ENCODE results near the gene CD84.

DNA sequence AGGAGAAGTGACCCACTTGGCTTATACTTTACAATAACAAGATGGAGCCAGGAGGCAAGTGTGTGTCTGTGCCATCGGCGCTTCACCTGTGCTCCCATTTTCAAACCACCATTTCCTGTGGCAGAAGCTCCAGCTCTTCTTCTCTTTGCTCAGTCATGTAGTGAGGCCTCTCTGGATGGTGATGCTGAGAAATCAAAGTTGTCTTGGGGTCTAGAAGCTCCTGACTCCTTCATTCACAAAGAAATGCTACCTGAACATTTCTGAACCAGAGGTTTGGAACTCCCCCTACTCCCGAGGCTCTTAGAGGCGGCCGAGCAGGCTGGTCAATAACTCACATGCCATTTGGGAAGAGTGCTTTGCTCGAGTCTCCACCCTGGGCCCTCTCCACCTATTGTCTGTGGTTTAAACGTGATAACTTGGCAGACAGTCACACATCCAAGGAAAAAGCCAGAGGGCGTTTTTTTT is 49.5 kb upstream of the CD84 start:
- TF ChIP-seq, protein P1, sequence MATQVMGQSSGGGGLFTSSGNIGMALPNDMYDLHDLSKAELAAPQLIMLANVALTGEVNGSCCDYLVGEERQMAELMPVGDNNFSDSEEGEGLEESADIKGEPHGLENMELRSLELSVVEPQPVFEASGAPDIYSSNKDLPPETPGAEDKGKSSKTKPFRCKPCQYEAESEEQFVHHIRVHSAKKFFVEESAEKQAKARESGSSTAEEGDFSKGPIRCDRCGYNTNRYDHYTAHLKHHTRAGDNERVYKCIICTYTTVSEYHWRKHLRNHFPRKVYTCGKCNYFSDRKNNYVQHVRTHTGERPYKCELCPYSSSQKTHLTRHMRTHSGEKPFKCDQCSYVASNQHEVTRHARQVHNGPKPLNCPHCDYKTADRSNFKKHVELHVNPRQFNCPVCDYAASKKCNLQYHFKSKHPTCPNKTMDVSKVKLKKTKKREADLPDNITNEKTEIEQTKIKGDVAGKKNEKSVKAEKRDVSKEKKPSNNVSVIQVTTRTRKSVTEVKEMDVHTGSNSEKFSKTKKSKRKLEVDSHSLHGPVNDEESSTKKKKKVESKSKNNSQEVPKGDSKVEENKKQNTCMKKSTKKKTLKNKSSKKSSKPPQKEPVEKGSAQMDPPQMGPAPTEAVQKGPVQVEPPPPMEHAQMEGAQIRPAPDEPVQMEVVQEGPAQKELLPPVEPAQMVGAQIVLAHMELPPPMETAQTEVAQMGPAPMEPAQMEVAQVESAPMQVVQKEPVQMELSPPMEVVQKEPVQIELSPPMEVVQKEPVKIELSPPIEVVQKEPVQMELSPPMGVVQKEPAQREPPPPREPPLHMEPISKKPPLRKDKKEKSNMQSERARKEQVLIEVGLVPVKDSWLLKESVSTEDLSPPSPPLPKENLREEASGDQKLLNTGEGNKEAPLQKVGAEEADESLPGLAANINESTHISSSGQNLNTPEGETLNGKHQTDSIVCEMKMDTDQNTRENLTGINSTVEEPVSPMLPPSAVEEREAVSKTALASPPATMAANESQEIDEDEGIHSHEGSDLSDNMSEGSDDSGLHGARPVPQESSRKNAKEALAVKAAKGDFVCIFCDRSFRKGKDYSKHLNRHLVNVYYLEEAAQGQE (IDR thresholded peaks at IDR 0.05; ENCODE audit: insufficient read depth in 1 of 2, low read depth in 2 of 2, low read length in 2 of 2), result no peak
- TF ChIP-seq POLR2AphosphoS5 (IDR thresholded peaks at IDR 0.05; ENCODE audit: low read depth, low read length), result no peak
